Activated effector memory CD4-positive, alpha-beta T cell treated with Interleukin-2 at 50 U/mL for 16 hours (primary cell): ENCODE measurements around the gene SH3RF3.

Experiments used
- DNase-seq: peaks from one replicate; pipeline ENCODE4 v3.0.0-alpha.2; 2020

SH3RF3 gene

GRCh38 chr2:109402980-109403840 is 274.2 kb downstream of the SH3RF3 start:
- DNase-seq, result no peak

DNA sequence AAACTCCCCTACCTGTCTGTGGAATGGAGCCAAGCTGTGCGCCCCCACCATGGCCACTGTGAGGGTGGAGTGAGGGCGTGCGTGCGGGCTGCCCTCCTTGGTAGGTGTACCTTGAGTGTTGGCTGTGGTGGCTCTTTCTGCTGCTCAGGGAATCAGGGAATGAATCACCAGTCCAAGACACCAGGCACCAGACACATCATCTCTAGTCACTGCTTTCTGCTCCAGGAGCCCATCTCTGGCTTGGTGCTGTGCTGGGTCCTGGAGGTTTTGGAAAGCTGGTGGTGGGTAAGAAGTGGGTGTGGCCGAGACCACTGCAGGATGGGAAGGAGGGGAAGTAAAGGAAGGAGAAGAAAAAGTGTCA is 274.8 kb downstream of the SH3RF3 start:
- DNase-seq, result no peak

- no peak for DNase-seq
Measured at GRCh38 chr2:109404681-109405080, 275.7 kb downstream of the SH3RF3 start.

DNA sequence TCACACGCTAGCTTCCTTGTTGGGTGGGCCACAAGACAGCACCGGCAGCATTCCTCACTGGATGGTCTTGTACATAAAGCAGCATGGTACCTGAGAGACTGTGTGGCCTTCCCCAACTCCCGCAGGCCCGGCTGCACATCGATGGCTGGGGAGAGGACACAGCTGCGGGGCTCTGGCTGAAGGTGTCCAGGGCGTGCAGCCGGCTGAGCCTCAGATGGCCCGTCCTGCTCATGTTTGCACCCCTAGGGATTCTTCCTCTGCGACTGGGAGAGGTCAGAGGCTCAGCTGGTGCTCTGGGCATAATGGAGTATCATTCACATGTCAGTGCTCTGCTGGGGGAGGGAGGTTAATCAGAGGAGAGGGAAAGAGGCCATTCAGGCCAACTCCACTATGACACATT is 276.9 kb downstream of the SH3RF3 start:
- no peak for DNase-seq

DNA sequence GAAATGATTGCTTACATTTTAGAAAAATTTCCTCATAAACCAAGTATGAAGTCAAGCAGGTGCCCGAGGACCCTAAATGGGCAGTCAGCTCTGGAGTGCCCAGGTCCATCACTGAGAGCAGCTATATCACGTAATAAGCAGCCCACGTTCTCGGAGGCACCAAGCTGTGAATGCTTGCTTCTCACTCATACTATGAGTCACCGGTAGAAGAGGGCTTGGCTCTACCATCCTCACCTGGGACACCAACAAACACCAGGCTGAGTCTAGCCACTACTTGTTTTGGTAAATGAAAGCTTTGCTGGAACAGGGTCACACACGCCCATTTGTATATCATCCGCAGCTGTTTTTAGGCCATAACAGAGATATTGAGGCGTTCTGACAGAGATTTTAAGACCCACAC is 277.3 kb downstream of the SH3RF3 start:
- no peak for DNase-seq

GRCh38 chr2:109407276-109408042 is 278.5 kb downstream of the SH3RF3 start:
- no peak for DNase-seq

DNA sequence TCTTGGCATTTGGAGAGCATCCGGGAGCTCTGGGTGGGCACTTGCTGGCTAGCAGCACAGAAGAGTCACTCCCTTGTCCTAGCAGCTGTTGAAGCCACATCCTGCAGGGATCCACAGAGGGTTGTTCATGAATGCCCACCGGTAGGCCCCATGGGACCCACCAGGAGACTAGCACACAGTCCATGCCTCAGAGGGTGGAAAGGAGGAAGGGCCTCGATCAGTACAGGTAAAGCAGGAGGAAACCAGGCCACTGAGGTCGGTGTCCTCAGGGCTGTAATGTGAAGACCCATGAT is 279.0 kb downstream of the SH3RF3 start:
- no peak for DNase-seq

GRCh38 chr2:109409321-109410038 is 280.5 kb downstream of the SH3RF3 start:
- DNase-seq, result no peak

DNA sequence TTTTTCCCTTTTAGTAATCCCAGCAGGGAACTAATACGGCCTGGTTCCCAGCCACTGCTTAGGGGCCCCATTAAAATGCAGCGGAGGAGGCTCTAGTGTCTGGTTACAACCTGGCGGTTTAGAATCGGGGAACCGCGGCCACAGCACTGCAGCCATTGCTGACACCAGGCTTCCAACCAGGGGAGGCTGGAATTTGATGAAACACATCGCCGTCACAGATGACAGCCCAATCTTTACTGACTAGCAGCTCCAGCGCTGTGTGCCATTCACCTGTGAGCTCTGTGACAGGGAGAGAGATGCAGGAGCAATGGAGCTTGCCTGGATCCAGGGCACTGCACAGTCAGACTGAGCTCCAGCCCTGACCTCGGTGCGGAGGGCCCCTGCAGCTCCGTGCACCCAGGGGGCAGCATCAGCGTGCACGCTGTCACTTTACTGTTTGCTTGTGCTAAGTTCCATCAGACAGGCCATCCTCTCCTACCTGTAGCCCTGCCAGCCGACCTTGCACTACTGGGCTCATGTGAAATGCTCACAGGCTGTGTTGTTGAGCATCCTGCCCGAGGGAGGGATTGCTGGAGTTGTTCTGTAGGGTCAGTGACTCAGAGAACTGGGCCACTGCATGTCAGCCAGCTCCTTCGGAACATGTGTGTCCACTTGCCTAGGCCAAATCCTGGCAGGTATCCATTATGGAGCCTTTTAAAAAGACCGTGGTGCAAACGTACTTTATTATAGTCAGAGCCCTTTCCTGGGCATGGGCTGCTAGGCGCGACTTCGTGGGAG is 281.2 kb downstream of the SH3RF3 start:
- no peak for DNase-seq

GRCh38 chr2:109411640-109412325 is 282.8 kb downstream of the SH3RF3 start:
- no peak for DNase-seq

DNA sequence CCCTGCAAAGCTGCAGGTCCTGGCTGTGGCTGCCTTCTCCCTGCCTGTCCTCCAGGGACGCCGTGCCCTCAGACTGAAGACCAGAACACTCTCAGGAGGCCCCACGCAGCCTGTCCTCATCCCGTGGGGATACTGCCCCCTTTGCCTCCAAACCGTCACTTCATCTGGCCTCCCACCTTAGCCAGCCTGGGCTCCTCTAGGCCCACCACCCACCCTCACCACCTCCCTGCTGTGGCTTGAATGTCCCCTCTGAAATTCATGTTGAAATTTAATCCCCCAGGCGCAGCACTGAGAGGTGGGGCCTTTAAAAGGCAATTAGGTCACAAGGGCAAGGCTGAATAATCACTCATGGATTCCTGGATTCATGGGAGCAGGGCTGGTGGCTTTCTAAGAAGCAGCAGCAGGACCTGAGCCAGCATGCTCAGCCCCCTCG is 286.6 kb downstream of the SH3RF3 start:
- no peak for DNase-seq

DNA sequence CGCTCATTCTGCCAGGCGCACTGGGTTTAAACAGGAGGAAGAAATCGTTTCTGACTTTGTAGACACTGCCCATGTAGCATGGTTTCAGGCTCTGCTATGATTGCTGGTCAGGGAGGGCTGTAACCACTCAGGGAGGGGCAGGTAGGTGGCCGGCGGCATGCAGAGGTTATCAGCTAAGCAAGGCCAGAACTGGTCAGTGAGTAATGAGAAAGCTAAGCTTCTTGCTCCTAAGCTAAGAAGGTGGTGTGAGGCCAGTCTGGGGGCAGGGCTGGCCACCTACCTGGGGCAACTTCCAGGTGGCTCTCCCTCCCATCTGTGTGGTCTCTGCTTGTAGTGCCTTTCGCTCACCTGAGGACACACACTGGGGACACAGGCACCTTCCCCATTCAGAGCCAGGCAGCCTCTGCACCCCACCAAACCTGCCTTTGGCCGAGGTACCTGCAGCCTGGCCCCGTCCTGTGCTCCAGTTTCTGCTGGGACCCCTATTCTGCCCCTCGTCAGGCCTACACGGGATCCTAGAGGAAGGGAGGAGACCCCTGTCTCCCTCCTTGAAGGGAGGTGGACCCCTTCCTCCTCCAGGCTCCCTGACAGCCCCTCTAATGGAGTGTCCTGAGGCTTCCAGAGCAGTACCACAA is 288.8 kb downstream of the SH3RF3 start:
- no peak for DNase-seq

DNA sequence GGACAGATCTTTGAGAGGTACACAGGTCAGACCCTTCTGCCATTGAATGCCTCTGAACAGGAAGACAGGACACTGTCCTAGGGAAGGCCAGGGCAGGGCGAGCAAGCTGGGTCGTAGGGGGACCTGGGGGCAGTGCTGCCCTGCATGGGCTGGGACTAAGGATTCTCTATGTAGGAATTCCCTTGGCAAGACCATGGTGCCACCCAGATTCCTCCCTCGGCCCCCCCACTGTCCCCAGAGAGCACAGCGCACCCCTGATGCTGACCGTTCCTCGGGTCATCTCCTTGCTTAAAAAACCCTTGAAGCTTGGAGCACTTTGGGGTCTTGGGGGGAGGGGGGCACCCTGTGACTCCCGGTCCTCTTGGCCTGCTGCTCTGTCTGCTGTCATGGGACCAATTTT is 289.7 kb downstream of the SH3RF3 start:
- DNase-seq, result no peak

DNA sequence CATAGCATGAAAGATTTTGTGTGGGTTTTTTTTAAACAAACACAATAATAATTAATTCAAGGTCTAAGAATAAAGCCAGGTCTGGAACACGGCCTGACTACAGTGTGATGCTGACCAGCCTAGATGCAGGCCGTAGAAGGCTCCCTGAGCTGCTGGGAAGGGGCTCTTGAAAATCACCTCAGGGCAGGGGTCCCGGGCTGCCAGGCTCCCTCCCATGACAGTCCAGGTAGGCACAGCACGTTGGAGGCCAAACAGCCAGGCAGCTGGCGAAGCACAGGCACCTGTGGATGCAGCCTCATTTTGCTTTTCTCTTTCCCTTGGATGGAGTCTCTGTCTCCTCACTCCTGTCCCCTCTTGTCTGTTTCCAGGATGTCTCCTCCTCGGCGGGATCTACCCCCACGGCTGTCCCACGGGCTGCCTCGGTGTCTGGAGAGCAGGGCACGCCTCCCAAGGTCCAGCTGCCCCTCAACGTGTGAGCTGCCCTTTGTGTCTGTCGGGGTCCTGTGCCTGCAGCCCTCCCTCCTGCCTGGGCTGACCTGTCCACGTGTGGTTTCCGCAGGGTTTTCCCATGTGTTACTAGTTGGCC is 290.3 kb downstream of the SH3RF3 start:
- no peak for DNase-seq

- no peak for DNase-seq
Measured at GRCh38 chr2:109419960-109420370, 291.0 kb downstream of the SH3RF3 start.

- no peak for DNase-seq
Measured at GRCh38 chr2:109421101-109421500, 292.1 kb downstream of the SH3RF3 start.

DNA sequence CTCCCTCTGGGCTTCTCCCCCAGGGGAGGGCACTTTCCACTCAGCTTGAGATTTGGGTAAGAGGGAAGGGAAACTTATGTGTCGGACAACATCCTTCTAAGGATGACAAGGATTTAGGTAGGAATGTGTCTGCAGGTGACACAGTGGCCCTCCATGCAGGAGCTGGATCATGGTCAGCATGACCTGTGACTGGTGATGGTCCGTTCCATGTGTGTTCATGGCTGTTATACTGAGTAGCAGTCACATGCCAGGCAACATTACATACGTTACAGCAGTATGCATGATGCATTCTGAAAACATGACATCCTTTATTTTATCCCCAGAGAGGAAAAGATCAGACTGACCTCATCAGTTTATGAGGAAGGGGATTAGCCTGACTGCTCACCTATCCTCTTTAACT is 292.6 kb downstream of the SH3RF3 start:
- no peak for DNase-seq

- no peak for DNase-seq
Measured at GRCh38 chr2:109422071-109422757, 293.2 kb downstream of the SH3RF3 start.

GRCh38 chr2:109422758-109423500 is 293.9 kb downstream of the SH3RF3 start:
- DNase-seq, result no peak
